Fibroblast of gingiva (primary cell): Measurements from ENCODE around the gene KNDC1.
"Not testable (repeated sequence)": the region's sequence is repeated elsewhere in the genome, so short reads cannot be mapped to it uniquely, and the experiment has no call there.

Experiments used
- DNase-seq: peaks from one replicate; pipeline ENCODE4 v3.0.0-alpha.2; 2011; ENCODE audit warnings: low read depth

KNDC1 gene

DNA sequence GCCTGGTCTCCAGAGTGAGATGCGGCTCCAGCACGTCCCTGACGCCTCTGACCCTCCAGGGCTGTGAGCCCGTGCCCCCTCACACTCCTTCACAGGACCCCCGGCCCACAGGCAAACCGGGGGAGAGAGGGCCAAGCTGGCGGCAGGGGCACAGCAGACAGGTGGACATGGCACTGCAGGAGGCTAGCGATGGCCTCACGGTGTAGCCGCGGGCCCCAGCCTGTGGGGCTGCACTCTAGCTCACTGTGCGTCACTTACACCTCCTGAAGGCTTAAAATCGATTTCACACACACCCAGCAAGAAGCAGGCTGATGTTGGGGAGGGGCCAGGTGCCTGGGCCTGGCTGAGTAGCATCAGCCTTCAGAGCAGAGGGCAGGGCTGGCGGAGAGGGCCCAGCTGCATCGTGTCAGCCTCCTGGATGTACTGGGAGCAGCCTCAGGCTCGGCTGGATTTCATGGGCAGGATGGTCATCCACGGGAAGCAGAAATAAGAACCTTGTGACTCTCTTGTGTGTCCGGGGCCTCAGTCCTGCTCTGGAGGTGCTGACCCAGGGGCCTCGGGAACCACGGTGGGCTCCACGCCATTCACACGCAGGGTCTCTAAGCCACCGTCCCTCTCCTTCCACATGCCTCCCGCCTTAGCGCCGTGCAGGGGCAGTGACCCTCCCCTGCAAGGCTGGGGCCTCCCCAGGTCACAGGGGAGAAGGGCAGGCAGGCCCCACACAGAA, 19.4 kb upstream of the KNDC1 start:
- DNase-seq, result no peak

- no peak for DNase-seq
Measured at GRCh38 chr10:133141144-133141957, 18.7 kb upstream of the KNDC1 start.

- no peak for DNase-seq
Measured at GRCh38 chr10:133141958-133142340, 18.1 kb upstream of the KNDC1 start.

DNA sequence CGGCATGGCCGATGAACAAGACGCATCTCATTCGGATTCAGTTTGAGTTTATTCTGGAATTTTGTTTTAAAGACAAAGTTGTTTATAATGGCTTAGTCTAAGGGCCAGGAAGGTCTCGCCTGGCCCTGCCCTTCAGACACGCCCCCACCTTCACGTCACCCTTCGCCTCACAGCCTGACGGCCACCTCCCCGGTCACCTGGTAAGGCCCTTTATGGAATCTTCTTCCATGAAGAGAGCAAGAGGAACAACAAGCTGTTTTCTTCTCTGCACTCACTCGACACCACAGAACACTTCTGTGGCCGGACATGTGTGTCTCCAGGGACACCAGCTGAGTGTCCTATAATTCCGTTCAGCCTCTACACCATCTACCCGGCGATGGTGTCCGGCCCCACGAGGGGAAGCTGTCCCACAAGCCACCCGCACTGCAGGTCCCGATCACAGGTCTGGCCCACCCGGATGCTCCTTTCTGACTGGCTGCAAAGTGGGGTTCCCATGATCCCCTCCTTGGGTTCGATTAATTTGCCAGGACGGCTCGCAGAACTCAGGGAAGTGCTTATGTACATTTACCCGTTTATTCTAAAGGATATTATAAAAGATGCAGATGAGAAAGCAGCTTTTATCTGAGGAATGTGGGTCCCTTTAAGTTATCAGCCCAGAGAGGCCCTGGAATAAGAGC, 17.4 kb upstream of the KNDC1 start:
- no peak for DNase-seq

DNA sequence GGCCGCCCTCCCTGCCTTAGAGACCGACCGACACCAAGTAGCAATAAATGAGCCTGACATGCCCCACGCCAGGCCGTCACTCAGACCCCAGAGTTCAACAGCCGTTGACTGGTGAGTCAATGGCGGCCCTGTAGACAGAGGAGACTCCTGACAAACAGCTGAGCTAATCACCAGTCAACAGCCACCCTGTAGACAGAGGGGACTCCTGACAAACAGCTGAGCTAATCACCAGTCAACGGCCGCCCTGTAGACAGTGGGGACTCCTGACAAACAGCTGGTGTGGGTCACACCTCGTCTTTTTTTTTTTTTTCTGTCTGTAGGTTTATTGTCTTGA, 16.9 kb upstream of the KNDC1 start:
- DNase-seq, result no peak

GRCh38 chr10:133143546-133143945, 16.5 kb upstream of the KNDC1 start:
- no peak for DNase-seq

GRCh38 chr10:133144771-133145170, 15.2 kb upstream of the KNDC1 start:
- DNase-seq, result no peak

DNA sequence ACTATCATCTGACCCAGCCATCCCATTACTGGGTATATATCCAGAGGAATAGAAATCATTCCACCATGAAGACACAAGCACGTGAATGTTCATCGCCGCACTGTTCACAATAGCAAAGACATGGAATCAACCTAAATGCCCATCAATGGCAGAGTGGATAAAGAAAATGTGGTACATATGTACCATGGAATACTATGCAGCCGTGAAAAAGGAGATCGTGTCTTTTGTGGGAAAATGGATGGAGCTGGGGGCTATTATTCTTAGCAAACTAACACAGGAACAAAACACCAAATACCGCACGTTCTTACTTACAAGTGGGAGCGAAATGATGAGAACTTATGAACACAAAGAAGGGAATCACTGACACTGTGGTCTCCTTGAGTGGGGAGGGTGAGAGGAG, 9.8 kb upstream of the KNDC1 start:
- DNase-seq, result no peak

- DNase-seq, result no peak
Measured at GRCh38 chr10:133150656-133151055, 9.4 kb upstream of the KNDC1 start.

DNA sequence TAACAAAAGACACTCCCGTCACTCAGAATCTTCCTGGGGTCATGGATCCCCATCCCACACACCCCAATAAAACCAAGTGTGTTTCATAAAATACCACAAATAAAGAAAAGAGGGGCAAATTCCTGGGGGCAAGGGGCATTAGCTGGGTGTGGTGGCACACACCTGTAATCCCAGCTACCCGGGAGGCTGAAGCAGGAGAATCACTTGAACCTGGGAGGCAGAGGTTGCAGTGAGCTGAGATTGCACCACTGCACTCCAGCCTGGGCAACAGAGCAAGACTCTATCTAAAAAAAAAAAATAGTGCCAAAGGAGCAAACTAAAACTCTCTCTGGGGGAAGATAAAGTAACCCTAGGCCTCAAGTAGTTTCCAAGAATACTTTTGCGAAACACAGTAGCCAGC, 8.9 kb upstream of the KNDC1 start:
- DNase-seq, result not testable (repeated sequence)

- DNase-seq, result no peak
Measured at GRCh38 chr10:133151543-133151972, 8.5 kb upstream of the KNDC1 start.

- DNase-seq, result no peak
Measured at GRCh38 chr10:133154411-133154810, 5.6 kb upstream of the KNDC1 start.

GRCh38 chr10:133154996-133155778, 4.8 kb upstream of the KNDC1 start:
- no peak for DNase-seq

DNA sequence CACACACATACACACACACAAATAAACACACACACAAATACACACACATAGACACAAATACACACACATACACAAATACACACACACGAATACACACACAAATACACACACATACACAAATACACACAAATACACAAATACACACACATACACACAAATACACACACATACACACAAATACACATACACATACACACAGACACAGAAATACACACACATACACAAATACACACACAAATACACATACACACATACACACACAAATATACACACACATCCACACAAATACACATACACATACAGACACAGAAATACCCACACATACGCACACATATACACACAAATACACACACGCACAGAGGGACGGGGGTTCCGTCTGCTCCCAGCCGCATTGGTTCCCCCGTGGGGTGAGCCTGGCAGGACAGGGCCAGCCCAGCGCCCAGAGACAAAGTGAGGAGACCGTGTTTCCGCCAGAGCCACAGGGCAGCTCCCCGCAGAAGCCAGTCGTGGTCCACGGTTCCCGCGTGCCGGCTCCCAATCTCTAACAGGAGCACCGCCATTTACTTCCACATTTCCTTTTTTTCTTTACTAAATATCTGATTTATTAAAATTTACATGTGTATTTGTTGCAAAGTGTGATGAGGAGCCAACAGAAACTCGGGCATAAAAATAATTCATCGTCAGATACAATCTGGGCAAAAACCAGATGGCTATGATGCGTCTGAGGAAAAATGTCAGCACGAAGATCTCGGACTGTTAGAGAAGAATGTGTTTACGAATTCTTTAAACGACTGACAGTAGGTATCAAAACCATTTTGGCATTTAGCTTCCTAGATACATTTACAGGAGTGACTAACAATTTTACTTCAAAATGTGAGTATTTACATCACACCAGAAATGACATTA, 3.1 kb upstream of the KNDC1 start:
- no peak for DNase-seq

- no peak for DNase-seq
Measured at GRCh38 chr10:133157662-133158436, 2.2 kb upstream of the KNDC1 start.

- no peak for DNase-seq
Measured at GRCh38 chr10:133158437-133158755, 1.6 kb upstream of the KNDC1 start.

GRCh38 chr10:133158756-133159610, 1.0 kb upstream of the KNDC1 start:
- DNase-seq, result no peak

- DNase-seq, result no peak
Measured at GRCh38 chr10:133159611-133159949, 439 bp upstream of the KNDC1 start.

GRCh38 chr10:133160826-133161471, 930 bp downstream of the KNDC1 start:
- DNase-seq, result no peak
